Right kidney (tissue), 9 donors: ENCODE measurements around the gene KLK15.

Source experiments
- DNase-seq: peaks from one replicate; pipeline ENCODE4 v3.0.0-alpha.2; 2016
- long read RNA-seq, 8 donors: transcript quantifications; one replicate each; lab custom pipeline, GENCODE V29; 2026

KLK15 gene, protein sequence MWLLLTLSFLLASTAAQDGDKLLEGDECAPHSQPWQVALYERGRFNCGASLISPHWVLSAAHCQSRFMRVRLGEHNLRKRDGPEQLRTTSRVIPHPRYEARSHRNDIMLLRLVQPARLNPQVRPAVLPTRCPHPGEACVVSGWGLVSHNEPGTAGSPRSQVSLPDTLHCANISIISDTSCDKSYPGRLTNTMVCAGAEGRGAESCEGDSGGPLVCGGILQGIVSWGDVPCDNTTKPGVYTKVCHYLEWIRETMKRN
- long read RNA-seq, donor 1: 0 reads
- long read RNA-seq, donor 2: 0 reads
- long read RNA-seq, donor 3: 0 reads
- long read RNA-seq, donor 4: 0 reads
- long read RNA-seq, donor 5: 0 reads
- long read RNA-seq, donor 6, partial matches to known transcripts: 5 of 5 reads
- long read RNA-seq, donor 6, other reads (novel, unspliced or antisense): 0 of 5 reads
- long read RNA-seq, donor 7: 0 reads
- long read RNA-seq, donor 8: 0 reads

DNA sequence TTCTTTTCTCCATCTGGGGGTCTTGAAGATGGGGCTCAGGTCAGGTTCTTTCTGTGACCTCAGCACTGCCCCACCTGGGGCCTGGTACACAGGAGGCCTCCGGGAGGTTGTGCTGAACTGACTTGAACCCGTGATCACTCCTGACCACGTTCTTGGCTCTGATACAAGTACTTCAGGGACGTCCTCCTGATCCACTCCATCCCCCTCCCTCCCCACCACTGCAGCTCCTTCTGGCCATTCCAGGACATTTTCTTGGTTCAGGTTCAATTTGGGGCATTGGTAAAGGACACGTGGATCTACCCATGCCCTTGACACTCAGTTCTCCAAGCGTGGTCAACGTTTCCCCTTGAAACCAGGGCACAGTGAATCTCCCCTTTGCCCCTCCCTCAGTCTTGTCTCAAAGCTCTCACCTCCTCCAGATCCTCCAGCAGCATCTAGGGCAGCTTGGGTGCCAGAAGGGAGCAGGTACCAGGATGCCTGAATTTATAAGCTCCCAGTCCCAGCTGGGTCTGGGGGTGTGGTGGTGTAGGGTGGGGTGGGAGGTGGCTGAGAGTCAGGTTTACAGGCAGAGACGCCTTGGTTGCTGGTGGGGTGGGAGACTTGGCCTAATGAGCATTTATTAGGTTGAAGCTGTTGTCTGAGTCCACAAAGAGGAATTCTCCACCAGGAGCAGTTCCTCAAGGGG lies at the start of gene KLK15:
KLK15 (minus strand) TSS at position 458 of the 685 bp plus-strand sequence. CDS start 2,082 bp downstream, outside the sequence.
- no peak for DNase-seq

DNA sequence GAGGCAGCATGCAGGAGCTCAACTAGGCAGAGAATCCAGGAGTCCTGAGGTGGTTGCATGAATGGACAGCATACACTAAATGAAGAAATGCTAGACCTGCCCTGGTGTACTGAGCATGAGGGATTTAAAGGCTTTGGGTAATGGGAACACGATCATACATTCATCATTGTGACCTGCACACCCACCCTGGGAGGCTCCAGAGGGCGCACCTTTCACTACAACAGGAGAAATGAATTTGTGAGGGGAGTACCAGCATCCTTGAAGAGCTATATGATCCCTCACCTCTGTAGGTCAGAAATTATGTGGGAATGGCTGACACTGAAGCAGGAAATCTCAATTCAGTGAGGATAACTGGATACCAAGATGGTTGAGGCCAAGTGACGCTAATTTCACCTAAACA lies 48.8 kb upstream of the KLK15 start:
- no peak for DNase-seq

DNA sequence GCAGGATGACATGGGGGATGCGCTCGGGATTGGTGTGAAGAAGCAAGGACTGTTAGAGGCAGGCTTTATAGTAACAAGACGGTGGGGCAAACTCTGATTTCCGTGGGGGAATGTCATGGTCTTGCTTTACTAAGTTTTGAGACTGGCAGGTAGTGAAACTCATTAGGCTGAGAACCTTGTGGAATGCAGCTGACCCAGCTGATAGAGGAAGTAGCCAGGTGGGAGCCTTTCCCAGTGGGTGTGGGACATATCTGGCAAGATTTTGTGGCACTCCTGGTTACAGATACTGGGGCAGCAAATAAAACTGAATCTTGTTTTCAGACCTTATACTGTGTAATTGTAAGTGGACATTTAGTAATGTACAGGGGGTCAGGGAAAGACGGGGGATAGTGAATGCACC lies 46.9 kb upstream of the KLK15 start:
- no peak for DNase-seq

DNA sequence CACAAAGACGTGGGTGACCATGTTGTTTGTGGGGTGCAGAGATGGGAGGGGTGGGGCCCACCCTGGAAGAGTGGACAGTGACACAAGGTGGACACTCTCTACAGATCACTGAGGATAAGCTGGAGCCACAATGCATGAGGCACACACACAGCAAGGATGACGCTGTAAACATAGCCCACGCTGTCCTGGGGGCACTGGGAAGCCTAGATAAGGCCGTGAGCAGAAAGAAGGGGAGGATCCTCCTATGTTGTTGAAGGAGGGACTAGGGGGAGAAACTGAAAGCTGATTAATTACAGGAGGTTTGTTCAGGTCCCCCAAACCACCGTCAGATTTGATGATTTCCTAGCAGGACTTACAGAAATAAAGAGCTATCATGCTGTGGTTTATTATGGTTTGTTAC lies 45.5 kb upstream of the KLK15 start:
- no peak for DNase-seq

DNA sequence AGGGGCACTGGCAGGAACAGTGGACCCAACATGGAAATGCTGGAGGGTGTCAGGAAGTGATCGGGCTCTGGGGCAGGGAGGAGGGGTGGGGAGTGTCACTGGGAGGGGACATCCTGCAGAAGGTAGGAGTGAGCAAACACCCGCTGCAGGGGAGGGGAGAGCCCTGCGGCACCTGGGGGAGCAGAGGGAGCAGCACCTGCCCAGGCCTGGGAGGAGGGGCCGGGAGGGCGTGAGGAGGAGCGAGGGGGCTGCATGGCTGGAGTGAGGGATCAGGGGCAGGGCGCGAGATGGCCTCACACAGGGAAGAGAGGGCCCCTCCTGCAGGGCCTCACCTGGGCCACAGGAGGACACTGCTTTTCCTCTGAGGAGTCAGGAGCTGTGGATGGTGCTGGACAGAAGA lies 44.0 kb upstream of the KLK15 start:
- DNase-seq: no peak

DNA sequence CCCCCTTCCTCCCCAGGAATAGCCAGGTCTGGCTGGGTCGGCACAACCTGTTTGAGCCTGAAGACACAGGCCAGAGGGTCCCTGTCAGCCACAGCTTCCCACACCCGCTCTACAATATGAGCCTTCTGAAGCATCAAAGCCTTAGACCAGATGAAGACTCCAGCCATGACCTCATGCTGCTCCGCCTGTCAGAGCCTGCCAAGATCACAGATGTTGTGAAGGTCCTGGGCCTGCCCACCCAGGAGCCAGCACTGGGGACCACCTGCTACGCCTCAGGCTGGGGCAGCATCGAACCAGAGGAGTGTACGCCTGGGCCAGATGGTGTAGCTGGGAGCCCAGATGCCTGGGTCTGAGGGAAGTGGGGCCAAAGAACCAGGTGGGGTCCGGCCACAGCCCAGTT lies 43.1 kb upstream of the KLK15 start:
- DNase-seq: no peak

DNA sequence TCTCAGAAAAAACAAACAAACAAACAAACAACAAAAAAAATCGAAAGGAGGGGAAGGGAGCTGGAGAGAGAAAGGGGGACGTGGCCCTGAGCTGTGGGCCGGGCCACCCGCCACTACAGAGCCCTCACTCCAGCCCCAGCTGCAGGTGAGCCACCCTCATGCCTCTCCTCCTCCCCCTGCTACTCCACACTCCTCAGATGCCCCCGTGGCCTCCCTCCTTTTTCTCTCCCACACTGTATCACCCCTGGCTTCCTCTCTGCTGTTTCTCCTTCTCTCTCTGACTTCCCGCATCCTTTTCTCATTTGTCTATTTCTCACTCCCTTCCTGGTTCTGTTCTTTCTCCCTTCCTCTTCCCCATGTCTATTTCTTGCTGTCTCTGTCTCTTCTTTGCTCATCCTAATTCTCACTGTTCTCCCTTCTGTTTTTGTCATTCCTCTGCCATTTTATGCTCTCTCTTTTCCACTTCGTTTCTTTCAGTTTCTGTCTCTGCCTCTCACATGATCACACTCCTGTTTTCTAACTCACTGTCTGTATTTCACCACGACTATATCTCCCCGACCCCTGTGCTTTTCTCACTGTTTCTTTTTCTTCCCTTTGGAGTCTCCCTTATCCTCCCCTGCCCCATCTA lies 42.5 kb upstream of the KLK15 start:
- DNase-seq: no peak

DNA sequence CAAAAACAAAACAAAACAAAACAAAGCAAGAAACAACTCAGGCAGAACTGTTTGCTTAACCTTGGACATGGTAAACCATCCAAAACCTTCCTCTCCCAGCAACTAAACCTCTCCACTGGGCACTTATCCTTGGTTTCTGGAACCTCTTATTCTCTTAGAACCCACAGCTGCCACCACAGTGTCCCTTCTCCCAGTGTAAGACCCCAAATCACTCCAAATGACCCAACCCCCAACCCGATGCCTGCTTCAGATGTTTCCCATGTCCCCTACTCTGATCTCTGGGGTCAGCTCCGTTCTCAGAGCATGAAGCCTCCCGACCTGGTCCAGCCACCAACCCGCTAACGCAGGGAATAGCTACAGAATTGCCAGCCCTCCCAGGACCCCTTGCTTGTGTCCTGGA lies 40.8 kb upstream of the KLK15 start:
- no peak for DNase-seq

DNA sequence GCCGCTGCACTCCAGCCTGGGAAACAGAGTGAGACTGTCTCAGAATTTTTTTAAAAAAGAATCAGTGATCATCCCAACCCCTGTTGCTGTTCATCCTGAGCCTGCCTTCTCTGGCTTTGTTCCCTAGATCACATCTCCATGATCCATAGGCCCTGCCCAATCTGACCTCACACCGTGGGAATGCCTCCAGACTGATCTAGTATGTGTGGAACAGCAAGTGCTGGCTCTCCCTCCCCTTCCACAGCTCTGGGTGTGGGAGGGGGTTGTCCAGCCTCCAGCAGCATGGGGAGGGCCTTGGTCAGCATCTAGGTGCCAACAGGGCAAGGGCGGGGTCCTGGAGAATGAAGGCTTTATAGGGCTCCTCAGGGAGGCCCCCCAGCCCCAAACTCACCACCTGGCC lies 39.7 kb upstream of the KLK15 start, which contains the start of gene KLK2:
KLK2 (plus strand) TSS at position 384 of the 400 bp plus-strand sequence. CDS start 35 bp downstream, outside the sequence.
- no peak for DNase-seq

DNA sequence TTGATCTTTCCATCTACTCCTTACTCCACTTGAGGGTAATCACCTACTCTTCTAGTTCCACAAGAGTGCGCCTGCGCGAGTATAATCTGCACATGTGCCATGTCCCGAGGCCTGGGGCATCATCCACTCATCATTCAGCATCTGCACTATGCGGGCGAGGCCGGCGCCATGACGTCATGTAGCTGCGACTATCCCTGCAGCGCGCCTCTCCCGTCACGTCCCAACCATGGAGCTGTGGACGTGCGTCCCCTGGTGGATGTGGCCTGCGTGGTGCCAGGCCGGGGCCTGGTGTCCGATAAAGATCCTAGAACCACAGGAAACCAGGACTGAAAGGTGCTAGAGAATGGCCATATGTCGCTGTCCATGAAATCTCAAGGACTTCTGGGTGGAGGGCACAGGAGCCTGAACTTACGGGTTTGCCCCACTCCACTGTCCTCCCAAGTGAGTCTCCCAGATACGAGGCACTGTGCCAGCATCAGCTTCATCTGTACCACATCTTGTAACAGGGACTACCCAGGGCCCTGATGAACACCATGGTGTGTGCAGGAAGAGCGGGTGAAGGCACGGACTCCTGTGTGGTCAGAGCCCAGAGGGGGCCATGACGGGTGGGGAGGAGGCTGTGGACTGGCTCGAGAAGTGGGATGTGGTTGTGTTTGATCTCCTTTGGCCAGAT lies 37.2 kb upstream of the KLK15 start:
- no peak for DNase-seq

DNA sequence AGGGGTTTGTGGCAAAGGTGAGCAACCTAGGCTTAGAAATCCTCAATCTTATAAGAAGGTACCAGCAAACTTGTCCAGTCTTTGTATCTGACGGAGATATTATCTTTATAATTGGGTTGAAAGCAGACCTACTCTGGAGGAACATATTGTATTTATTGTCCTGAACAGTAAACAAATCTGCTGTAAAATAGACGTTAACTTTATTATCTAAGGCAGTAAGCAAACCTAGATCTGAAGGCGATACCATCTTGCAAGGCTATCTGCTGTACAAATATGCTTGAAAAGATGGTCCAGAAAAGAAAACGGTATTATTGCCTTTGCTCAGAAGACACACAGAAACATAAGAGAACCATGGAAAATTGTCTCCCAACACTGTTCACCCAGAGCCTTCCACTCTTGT lies 36.1 kb upstream of the KLK15 start:
- DNase-seq: no peak

DNA sequence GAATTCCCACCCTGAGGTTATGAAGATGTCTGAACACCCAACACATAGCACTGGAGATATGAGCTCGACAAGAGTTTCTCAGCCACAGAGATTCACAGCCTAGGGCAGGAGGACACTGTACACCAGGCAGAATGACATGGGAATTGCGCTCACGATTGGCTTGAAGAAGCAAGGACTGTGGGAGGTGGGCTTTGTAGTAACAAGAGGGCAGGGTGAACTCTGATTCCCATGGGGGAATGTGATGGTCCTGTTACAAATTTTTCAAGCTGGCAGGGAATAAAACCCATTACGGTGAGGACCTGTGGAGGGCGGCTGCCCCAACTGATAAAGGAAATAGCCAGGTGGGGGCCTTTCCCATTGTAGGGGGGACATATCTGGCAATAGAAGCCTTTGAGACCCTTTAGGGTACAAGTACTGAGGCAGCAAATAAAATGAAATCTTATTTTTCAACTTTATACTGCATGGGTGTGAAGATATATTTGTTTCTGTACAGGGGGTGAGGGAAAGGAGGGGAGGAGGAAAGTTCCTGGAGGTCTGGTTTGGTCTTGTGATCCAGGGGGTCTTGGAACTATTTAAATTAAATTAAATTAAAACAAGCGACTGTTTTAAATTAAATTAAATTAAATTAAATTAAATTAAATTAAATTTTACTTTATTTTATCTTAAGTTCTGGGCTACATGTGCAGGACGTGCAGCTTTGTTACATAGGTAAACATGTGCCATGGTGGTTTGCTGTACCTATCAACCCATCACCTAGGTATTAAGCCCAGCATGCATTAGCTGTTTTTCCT lies 28.3 kb upstream of the KLK15 start:
- DNase-seq: no peak

DNA sequence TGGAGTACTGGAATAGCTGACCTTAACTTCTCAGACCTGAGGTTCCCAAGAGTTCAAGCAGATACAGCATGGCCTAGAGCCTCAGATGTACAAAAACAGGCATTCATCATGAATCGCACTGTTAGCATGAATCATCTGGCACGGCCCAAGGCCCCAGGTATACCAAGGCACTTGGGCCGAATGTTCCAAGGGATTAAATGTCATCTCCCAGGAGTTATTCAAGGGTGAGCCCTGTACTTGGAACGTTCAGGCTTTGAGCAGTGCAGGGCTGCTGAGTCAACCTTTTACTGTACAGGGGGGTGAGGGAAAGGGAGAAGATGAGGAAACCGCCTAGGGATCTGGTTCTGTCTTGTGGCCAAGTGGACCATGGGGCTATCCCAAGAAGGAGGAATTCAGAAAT lies 27.6 kb upstream of the KLK15 start:
- no peak for DNase-seq

DNA sequence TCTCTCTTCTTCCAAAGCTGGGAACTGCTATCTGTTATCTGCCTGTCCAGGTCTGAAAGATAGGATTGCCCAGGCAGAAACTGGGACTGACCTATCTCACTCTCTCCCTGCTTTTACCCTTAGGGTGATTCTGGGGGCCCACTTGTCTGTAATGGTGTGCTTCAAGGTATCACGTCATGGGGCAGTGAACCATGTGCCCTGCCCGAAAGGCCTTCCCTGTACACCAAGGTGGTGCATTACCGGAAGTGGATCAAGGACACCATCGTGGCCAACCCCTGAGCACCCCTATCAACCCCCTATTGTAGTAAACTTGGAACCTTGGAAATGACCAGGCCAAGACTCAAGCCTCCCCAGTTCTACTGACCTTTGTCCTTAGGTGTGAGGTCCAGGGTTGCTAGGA lies 26.5 kb upstream of the KLK15 start:
- DNase-seq: no peak

DNA sequence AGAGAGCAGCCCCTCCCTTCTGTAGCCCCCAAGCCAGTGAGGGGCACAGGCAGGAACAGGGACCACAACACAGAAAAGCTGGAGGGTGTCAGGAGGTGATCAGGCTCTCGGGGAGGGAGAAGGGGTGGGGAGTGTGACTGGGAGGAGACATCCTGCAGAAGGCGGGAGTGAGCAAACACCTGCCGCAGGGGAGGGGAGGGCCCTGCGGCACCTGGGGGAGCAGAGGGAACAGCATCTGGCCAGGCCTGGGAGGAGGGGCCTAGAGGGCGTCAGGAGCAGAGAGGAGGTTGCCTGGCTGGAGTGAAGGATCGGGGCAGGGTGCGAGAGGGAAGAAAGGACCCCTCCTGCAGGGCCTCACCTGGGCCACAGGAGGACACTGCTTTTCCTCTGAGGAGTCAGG lies 25.5 kb upstream of the KLK15 start:
- no peak for DNase-seq

DNA sequence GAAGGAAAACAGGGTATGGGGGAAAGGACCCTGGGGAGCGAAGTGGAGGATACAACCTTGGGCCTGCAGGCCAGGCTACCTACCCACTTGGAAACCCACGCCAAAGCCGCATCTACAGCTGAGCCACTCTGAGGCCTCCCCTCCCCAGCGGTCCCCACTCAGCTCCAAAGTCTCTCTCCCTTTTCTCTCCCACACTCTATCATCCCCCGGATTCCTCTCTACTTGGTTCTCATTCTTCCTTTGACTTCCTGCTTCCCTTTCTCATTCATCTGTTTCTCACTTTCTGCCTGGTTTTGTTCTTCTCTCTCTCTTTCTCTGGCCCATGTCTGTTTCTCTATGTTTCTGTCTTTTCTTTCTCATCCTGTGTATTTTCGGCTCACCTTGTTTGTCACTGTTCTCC lies 24.0 kb upstream of the KLK15 start:
- no peak for DNase-seq

DNA sequence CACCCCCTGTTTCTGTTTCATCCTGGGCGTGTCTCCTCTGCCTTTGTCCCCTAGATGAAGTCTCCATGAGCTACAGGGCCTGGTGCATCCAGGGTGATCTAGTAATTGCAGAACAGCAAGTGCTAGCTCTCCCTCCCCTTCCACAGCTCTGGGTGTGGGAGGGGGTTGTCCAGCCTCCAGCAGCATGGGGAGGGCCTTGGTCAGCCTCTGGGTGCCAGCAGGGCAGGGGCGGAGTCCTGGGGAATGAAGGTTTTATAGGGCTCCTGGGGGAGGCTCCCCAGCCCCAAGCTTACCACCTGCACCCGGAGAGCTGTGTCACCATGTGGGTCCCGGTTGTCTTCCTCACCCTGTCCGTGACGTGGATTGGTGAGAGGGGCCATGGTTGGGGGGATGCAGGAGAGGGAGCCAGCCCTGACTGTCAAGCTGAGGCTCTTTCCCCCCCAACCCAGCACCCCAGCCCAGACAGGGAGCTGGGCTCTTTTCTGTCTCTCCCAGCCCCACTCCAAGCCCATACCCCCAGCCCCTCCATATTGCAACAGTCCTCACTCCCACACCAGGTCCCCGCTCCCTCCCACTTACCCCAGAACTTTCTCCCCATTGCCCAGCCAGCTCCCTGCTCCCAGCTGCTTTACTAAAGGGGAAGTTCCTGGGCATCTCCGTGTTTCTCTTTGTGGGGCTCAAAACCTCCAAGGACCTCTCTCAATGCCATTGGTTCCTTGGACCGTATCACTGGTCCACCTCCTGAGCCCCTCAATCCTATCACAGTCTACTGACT lies 21.4 kb upstream of the KLK15 start, which contains the start of gene KLK3:
KLK3 (plus strand) TSS at position 280 of the 775 bp plus-strand sequence; CDS start at position 321, 41 bp downstream.
- DNase-seq: no peak

DNA sequence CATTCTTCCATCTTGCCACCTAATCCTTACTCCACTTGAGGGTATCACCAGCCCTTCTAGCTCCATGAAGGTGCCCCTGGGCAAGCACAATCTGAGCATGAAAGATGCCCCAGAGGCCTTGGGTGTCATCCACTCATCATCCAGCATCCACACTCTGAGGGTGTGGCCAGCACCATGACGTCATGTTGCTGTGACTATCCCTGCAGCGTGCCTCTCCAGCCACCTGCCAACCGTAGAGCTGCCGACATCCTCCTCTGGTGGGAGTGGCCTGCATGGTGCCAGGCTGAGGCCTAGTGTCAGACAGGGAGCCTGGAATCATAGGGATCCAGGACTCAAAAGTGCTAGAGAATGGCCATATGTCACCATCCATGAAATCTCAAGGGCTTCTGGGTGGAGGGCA lies 18.2 kb upstream of the KLK15 start:
- DNase-seq: no peak

DNA sequence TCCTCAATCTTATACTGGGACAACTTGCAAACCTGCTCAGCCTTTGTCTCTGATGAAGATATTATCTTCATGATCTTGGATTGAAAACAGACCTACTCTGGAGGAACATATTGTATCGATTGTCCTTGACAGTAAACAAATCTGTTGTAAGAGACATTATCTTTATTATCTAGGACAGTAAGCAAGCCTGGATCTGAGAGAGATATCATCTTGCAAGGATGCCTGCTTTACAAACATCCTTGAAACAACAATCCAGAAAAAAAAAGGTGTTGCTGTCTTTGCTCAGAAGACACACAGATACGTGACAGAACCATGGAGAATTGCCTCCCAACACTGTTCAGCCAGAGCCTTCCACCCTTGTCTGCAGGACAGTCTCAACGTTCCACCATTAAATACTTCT lies 17.4 kb upstream of the KLK15 start:
- DNase-seq: no peak

DNA sequence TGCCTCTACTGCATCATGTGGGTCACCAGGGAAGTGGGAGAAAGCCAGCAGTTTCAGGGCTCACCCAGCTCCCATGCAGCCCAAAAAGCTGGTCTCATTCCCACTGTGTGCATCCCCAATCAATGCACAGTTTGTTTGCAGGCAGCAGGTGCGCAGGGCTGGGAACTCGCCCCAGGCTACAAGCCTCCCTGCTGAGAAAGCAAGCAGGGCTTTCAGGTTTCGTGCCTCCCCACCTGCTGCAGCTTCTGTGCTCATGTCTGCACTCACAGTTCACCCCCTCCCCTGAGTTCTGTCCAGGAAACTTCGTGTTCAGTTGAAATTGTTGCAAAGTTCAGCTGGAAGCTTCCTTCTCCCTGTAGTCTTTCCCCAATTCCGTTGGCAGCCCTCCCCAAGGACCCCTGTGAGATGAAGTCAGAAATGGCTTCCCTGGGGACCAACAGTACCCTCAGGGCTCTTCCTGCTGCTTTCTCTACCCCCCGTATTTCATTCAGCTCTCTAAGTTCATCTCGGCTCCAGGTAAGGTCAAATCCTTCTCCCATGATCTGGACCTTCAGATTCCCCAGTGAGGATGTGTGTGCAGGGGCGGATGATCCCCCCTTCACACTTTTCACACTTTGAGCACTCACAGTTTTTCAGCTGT lies 11.0 kb upstream of the KLK15 start:
- no peak for DNase-seq
